ENCODE measurements around the gene MYL12B.
"Not testable (repeated sequence)": the region's sequence is repeated elsewhere in the genome, so short reads cannot be mapped to it uniquely, and the experiment has no call there.

GRCh38 chr18:3277643-3278213 lies 15.8 kb downstream of the MYL12B start:
- TF ChIP-seq CTCF, POLR2A (IDR thresholded peaks at IDR 0.05): not testable (repeated sequence)
